Measurements from ENCODE around the gene GABRG3.

DNA sequence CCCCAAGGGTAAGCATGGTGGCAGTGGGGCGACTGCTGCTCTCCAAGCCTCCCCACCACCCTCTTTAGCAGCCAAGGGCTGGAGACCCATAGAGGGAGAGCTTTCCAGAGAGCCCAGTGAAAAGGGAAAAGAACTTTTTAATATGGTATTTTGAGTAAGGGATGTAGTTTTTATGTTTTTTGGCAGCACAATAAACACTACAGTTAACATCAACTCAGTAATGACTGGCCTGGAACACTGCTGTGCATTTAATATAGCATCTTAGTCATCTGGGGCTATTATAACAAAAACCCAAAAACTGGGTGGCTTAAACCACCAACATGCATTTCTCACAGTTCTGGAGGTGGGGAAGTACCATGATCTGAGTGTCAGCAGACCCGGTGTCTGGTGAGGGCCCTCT, 495.8 kb downstream of the GABRG3 start:
- TF ChIP-seq, protein P1, sequence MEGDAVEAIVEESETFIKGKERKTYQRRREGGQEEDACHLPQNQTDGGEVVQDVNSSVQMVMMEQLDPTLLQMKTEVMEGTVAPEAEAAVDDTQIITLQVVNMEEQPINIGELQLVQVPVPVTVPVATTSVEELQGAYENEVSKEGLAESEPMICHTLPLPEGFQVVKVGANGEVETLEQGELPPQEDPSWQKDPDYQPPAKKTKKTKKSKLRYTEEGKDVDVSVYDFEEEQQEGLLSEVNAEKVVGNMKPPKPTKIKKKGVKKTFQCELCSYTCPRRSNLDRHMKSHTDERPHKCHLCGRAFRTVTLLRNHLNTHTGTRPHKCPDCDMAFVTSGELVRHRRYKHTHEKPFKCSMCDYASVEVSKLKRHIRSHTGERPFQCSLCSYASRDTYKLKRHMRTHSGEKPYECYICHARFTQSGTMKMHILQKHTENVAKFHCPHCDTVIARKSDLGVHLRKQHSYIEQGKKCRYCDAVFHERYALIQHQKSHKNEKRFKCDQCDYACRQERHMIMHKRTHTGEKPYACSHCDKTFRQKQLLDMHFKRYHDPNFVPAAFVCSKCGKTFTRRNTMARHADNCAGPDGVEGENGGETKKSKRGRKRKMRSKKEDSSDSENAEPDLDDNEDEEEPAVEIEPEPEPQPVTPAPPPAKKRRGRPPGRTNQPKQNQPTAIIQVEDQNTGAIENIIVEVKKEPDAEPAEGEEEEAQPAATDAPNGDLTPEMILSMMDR (tag by site-specific recombination; IDR thresholded peaks at IDR 0.05), result no peak
- no peak for TF ChIP-seq TCF7L2 (IDR thresholded peaks at IDR 0.05; ENCODE audit: borderline replicate concordance, low read depth, low read length)
- no peak for TF ChIP-seq ZFP37 (tag by site-specific recombination; IDR thresholded peaks at IDR 0.05)
- no peak for TF ChIP-seq ZNF2 (tag by site-specific recombination; IDR thresholded peaks at IDR 0.05)
- TF ChIP-seq ZNF544 (tag by site-specific recombination; IDR thresholded peaks at IDR 0.05), result no peak
- TF ChIP-seq, protein P2, sequence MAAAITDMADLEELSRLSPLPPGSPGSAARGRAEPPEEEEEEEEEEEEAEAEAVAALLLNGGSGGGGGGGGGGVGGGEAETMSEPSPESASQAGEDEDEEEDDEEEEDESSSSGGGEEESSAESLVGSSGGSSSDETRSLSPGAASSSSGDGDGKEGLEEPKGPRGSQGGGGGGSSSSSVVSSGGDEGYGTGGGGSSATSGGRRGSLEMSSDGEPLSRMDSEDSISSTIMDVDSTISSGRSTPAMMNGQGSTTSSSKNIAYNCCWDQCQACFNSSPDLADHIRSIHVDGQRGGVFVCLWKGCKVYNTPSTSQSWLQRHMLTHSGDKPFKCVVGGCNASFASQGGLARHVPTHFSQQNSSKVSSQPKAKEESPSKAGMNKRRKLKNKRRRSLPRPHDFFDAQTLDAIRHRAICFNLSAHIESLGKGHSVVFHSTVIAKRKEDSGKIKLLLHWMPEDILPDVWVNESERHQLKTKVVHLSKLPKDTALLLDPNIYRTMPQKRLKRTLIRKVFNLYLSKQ (tag by site-specific recombination; IDR thresholded peaks at IDR 0.05; ENCODE audit: borderline replicate concordance), result no peak
- TF ChIP-seq, protein P3, sequence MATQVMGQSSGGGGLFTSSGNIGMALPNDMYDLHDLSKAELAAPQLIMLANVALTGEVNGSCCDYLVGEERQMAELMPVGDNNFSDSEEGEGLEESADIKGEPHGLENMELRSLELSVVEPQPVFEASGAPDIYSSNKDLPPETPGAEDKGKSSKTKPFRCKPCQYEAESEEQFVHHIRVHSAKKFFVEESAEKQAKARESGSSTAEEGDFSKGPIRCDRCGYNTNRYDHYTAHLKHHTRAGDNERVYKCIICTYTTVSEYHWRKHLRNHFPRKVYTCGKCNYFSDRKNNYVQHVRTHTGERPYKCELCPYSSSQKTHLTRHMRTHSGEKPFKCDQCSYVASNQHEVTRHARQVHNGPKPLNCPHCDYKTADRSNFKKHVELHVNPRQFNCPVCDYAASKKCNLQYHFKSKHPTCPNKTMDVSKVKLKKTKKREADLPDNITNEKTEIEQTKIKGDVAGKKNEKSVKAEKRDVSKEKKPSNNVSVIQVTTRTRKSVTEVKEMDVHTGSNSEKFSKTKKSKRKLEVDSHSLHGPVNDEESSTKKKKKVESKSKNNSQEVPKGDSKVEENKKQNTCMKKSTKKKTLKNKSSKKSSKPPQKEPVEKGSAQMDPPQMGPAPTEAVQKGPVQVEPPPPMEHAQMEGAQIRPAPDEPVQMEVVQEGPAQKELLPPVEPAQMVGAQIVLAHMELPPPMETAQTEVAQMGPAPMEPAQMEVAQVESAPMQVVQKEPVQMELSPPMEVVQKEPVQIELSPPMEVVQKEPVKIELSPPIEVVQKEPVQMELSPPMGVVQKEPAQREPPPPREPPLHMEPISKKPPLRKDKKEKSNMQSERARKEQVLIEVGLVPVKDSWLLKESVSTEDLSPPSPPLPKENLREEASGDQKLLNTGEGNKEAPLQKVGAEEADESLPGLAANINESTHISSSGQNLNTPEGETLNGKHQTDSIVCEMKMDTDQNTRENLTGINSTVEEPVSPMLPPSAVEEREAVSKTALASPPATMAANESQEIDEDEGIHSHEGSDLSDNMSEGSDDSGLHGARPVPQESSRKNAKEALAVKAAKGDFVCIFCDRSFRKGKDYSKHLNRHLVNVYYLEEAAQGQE (tag by site-specific recombination; IDR thresholded peaks at IDR 0.05), result no peak
- TF ChIP-seq ZNF514 (tag by site-specific recombination; IDR thresholded peaks at IDR 0.05), result no peak
- TF ChIP-seq ZNF558 (tag by site-specific recombination; IDR thresholded peaks at IDR 0.05), result no peak
- TF ChIP-seq ZBTB1 (tag by site-specific recombination; IDR thresholded peaks at IDR 0.05), result no peak
- TF ChIP-seq ZNF571 (tag by site-specific recombination; IDR thresholded peaks at IDR 0.05), result no peak
- TF ChIP-seq, protein P4, sequence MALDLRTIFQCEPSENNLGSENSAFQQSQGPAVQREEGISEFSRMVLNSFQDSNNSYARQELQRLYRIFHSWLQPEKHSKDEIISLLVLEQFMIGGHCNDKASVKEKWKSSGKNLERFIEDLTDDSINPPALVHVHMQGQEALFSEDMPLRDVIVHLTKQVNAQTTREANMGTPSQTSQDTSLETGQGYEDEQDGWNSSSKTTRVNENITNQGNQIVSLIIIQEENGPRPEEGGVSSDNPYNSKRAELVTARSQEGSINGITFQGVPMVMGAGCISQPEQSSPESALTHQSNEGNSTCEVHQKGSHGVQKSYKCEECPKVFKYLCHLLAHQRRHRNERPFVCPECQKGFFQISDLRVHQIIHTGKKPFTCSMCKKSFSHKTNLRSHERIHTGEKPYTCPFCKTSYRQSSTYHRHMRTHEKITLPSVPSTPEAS (tag by site-specific recombination; IDR thresholded peaks at IDR 0.05), result no peak
- TF ChIP-seq, protein P5, sequence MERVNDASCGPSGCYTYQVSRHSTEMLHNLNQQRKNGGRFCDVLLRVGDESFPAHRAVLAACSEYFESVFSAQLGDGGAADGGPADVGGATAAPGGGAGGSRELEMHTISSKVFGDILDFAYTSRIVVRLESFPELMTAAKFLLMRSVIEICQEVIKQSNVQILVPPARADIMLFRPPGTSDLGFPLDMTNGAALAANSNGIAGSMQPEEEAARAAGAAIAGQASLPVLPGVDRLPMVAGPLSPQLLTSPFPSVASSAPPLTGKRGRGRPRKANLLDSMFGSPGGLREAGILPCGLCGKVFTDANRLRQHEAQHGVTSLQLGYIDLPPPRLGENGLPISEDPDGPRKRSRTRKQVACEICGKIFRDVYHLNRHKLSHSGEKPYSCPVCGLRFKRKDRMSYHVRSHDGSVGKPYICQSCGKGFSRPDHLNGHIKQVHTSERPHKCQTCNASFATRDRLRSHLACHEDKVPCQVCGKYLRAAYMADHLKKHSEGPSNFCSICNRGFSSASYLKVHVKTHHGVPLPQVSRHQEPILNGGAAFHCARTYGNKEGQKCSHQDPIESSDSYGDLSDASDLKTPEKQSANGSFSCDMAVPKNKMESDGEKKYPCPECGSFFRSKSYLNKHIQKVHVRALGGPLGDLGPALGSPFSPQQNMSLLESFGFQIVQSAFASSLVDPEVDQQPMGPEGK (tag by site-specific recombination; IDR thresholded peaks at IDR 0.05), result no peak
